HG03460 (cell line): ENCODE results near the gene TMPRSS13.
A peak's percentile ranks its signal among the peaks of the same experiment; 100 is the strongest.

ENCODE experiments used
- ATAC-seq: cut with Tn5 transposase; IDR thresholded peaks from one replicate; pipeline ENCODE4 v1.9.1; 2021; ENCODE audit not compliant: unreplicated experiment

The TMPRSS13 gene

DNA sequence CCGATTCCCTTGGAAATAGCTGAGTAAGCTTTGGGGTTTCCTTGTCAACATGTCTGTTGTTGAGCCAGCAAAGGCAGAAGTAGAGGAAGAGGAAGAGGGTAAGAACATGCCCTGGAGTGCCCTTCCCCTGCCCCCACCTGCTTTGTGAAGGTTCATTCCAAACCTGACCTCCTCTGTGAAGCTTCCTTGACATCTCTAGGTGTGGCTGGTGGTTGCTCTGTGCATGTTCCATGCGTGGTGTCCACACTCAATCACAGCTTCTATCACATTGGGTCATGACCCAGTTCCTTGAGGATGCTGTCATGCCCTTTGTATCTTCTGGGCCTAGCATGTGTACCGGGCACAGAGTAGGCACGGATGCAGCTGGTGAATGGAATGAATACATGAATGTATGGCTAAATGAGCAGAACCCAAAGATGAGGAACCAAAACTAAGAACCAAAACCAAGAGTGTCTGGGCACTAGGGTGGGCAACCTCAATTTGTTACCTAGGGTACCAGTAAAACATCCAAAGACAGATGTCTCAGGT, 29.0 kb downstream of the TMPRSS13 start:
- peak; percentile 51 for ATAC-seq

DNA sequence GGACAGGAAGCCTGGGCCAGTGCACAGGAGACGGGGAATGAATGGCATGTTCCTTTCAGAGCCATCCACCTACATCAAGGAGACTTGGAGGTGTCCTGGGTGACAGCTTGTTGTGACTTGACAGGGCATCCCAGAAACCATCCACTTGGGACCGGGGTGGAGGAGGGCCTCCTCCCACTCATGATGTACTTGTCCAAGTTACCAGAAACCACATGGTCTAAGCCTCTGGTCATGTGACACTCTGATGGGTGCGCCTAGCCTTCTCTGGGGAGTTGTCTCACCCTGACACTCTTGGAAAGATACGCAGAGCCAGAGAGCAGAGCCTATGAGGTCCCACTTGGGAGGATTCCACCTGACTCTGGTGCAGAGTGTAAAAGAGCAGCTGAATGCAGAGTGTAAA, 31.1 kb downstream of the TMPRSS13 start:
- no peak for ATAC-seq

DNA sequence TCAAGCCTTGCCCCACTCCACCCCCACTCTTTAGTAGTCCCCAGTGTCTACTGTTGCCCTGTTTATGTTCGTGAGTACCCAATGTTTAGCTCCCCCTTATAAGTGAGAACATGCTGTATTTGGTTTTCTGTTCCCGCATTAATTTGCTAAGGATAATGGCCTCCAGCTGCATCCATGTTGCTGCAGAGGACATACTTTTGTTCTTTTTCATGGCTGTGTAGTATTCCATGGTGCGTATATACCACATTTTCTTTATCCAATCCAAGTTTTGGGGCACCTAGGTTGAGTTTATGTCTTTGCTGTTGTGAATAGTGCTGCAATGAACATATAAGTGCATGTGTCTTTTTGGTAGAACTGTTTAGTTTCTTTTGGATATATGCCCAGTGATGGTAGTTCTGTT, 36.6 kb downstream of the TMPRSS13 start:
- ATAC-seq: no peak

DNA sequence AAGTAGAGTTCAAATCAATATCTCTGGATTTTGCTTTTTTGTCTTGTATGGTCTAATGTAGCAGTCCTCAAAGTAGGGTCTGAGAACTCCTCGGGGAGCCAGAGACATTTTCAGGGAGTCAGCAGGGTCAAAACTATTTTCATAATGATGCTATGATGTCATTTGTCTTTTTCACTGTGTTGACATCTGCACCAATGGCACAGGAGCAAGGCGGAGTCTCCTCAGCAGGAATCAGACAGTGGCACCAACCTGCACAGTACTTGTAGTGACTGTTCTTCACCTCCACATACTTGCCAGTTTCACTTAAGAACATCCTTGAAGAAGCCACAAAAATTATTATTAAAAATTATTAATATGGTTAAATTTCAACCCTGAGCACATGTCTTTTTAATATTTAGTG, 37.8 kb downstream of the TMPRSS13 start:
- no peak for ATAC-seq

DNA sequence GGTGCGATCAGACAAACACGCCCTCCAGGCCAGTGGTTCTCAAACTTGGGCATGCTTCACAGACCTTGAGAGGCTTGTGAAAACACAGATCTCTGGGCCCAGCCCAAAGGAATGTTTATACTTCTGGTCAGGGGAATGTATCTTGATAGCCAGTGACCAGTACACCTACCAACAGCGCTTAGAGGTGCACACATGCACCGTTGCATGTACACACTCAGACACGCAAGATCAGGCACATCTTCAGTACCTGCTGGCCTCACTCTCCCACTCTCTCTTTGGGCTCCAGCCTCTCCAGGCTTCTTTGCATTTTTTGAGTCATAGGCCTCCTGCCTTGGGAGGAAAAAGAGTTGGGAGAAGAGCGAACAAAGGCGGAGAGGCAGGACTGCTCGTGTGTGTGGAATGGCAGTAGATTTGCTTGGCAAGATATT, 41.0 kb downstream of the TMPRSS13 start:
- no peak for ATAC-seq

DNA sequence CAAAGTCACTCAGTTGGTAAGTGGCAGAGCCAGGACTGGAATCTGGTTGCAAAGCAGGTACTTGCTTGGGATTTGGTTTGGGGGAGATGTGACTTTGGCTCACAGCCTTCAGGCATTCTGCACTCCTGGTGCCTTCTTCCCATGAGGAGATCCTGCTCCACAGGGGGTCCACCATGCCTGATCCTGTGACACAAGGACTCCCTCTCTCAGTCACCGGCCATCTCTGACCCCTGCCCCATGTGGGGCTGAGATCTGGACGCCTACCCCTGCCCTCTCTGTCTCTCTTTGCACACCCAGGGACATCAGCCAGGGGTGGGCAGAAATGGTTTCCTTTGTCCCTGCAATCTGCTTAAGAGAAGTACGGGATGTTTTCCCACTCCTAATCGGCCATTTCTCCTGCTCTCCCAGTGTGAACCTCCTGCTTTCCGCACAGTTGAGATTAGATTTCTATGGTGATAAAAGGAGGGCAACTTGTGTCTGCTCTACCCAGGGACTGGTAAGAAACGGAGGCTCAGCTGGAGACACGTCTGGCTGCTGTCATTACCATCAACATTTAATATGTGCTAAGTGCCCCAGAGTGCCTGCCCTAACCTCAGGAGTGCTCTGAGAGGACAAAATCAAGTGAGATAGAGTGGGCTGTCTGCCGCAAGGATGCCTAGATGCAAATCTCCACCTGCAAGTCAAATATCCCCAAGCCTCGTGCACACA, 41.6 kb downstream of the TMPRSS13 start:
- no peak for ATAC-seq

DNA sequence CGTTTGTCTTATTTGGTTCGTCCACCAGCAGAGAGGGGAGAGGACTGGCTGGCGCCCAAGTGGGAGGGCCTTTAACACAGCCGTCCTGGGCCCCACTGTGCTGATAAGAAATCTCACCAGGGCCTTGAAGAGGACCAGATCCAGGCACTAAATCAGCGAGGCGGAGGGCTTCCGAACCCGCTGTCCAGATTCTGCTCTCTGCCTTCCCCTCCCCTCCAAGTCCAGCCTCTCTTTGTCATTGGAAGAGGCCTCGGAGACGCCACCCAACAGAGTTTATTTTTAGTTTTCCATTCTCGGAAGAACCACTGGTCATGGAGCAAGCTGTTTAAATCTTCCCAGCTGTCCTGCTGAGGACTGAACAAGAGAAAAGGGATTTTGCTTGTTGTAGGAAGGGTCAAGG, 43.4 kb downstream of the TMPRSS13 start:
- no peak for ATAC-seq

DNA sequence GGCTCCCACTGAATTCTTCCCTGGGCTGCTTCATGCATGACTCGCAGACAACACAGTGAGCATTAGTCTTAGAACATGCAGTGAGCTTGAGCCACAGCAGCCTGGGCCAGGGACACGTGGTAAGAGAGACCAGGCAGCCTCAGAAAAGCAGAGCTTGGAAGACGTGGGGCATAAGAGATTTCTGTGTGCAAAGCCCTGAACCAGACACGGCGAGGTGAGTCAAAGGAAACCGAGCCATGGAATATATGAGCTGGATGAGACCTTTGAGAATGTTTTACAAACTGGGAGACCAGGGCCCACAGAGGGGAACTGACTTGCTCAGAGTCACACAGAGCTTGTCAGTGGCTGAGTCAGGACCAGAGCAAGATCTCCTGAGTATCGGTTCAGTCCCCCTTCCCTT, 44.2 kb downstream of the TMPRSS13 start:
- no peak for ATAC-seq

DNA sequence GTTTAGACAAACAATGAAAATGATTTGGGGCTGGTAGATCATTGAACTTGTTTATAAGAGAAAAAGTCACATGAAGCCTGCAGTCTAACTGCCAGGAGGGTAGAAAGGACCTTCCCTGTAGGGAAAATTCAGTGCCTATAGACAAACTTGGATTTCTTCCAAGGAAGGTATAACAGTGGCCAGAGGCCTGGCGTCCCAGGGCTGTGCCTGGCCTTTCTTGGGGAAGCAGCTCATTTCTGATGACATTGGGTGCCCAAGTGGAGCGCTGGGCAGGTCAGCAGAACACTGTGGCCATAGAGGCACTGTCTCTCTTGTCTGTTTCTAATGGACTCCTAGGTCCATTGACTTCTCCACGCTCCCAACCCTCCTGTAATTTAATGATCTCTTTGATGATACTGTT, 46.1 kb downstream of the TMPRSS13 start:
- no peak for ATAC-seq

DNA sequence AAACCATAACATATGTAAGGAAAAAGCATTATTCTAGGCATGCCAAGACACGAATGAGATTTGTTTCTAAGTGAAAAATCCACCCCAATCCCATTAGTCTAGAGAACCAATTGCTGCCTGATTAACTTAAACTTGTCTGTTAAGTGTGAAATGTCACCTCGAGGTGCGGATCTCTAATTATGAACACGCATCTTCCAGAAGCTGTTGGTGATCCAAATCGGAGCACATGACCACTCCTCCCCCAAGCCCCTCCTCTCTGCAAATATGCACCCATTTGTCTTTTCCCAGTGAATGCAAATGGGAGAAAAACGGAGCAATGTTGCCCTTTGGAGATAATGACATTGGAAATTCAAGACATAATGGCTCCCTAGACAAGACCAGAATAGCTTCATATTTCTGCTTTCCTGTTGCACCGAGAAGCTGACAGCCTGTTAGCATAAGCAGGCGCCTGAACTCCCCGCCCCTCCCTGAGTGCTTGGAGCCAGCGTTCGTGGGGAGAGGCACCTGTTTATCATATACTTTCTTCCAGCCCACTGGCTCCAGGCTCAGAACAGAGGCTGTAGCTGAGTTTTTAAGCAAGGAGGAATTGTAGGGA, 46.8 kb downstream of the TMPRSS13 start:
- no peak for ATAC-seq

DNA sequence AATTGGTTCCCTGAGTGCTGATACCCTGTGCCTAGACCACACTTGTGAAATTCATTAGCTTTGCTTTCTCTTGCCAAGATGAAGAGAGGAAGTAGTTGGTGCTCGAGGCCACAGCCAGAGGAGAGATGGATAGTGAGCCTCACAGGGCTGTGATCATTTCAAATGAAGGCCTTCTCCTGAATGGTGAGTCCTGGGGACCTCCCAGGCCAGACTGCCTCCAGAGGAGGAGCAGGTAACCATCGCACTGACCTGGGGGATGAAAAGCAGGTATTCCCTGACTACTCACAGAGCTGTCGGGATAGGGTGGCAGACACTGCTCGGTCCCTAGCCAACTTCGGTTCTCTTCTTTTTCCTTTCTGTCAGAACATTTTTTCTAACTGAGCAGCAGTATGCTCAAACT, 48.0 kb downstream of the TMPRSS13 start:
- no peak for ATAC-seq

DNA sequence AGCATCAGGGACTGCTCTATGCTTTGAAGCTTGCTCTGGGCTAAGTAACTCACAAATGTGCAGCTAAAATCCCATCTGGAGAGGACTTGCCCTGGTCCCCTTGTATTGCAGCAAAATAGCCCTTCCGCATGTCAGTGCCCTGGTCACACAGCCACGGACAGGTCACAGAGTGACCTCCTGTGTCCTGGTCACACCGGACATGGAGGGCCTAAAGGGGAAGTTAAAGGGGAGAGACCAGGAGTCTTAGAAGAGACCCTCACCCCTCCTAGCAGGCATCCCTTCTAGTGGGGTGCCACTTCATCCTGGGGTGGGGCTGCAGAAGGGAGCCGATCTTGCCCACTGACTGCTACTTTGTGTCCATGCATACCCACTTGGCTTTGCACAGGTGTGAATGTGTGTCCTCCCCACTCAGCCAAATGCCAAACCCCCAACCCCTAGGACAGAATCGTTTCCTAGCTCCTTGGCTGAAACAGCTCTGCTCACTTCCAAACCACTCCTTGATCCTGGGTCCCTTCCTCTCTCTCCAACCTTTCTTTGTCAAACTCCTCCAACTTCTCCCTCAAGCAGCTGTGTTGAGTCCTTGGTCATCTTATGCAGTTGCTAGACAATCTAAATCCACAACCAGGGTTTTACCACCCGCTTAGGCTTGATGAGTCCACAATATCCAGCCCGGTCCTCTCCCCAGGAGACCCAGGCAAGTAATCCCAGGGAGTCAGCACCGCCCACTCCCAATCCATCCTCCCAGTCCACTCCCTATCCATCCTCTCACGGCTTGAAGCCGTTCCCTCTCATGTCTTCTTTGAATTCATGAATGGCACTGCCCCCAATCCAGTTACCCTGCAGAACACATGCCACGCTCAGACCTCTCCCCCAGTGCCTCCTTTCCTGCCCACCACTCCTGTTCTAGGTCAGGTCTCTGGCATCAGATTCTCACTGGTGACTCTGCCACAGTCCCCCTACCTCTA, 49.4 kb downstream of the TMPRSS13 start:
- ATAC-seq: no peak

DNA sequence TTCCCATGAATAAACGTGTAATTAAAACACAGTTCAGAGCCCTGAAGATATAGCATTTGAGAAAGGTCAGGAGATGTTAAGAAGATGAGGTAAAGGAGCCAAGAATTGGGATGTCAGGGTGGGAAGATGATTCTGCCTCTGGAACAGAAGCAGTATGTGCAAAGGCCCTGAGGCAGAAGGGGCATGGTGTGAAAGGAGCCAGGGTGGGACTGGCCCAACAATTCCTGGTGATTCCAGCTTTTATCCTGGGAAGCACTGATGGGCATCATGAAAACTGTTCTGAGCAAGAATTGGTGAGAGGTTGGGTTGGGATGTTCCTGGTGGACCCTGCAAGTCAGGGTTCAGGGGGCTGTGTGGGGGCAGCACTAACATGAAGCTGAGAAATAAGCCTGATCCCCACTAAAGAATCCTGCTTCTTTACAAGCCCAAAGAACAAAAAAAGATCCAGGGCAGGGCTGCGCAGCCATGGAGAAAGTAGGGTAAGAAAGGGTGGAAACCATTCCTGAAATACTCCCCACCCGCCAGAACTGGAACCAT, 50.2 kb downstream of the TMPRSS13 start:
- no peak for ATAC-seq

DNA sequence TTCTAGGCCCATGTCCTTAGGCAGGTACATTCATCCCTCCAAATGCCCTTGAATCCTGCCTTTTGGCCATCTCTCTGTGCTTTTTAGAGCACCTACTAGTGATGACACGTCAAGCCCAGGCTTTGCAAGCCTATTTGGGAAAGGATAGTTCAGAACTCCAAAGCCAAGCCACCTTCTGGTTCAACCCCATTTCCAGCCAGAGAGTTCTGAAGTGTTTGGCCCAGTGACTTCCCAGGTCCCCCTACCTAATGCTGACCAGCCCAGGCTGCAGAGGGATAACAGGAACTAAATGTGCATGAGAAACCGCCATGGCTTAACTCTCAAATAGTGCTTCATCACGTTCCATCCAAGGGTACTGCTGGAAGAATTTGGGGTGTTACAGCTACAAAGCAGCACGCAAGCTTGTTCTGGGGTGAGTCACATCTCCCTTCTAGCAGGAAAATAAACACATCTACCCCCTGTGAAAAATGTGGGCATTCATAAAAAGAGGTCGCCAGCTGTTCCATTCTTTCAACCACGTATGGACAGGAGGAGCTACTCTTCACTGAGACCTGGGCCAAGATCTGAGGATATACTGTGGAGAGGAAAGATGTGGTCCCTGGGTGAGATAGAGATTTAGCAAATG, 50.8 kb downstream of the TMPRSS13 start:
- no peak for ATAC-seq

DNA sequence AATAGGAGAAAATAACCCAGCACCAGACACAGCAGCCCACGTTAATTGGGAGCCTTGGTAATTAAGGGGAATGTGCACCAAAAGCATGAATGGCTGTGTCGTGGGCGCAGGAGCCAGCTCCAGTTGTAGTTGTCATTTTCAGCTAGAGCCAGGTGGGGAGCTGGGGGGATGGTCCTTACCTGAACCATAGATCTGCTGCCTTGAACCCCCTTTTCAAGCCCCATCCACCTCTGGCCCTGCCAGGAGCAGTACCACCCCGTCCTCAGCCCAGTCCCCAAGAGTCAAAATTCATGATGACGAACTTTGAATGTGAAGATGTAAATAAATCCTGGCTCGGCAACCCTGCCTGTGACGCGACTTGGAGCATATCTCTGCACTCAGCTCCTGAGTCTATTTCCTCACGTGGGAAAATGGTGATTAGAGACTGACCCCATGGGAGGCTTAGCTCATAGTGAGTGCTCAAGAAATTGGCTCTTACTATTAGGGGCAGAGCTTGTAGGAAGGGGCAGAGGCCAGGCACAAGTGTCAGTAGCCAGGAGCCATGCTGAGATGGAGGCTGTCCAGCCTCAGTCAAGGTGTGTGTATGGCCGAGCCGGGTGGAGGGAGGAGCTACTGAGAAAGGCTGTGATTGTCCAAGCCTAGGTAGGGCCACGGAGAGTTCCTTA, 52.0 kb downstream of the TMPRSS13 start:
- no peak for ATAC-seq

DNA sequence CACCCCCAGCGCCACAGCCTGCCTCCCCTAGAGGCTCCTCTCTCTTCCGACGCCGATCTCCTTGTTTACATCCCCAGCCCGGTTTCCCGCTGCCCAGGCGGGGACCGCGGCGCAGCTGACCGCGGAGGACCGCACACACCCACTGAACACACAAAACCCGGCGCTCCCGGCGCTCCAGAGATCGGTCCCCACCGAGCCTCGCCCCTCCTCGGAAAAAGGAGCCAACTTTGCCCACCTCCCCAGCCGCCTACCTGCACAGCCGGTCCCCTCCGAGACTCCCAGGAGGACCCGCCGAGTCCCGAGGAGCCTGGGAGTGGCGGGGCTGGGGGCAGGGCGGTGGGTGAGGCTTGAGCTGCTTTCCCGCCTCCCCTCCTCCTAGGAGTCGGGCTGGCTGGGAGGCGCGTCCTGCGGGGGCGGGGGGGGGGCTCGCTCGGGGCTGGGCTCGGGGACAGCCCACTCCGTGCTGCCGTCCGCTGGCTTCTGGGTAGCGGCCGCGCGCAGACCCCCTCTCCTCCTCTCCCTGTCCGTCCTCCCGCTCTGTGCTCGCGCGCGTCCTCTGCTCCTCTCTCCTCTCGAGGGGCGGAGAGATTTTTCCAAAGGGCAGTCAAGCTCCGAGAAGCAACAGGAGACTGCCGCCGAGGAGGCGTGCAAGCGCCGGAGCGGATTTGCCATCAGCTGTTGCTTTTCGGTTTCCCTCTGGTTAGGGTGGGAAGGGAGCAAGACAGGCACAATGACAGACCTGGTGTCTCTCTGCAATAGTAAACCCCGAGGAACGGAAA, 52.7 kb downstream of the TMPRSS13 start, which contains the start of gene FXYD6:
FXYD6 (minus strand) TSS at position 318 of the 779 bp plus-strand sequence. CDS start 33,882 bp downstream, outside the sequence.
- no peak for ATAC-seq

DNA sequence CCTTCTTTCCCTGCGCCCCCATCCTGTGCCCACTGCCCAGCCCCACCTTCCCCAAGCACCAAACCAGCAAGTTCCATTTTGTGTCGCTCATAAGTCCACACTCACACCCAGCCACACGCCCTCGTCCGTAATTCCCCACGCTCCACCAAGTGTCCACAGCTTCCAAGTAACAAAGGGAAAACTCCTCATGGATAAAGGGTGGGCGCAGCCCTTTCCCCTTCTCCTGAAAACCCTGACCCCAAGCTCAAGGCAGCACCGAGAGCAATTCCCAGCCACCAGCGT, 53.2 kb downstream of the TMPRSS13 start:
- no peak for ATAC-seq

DNA sequence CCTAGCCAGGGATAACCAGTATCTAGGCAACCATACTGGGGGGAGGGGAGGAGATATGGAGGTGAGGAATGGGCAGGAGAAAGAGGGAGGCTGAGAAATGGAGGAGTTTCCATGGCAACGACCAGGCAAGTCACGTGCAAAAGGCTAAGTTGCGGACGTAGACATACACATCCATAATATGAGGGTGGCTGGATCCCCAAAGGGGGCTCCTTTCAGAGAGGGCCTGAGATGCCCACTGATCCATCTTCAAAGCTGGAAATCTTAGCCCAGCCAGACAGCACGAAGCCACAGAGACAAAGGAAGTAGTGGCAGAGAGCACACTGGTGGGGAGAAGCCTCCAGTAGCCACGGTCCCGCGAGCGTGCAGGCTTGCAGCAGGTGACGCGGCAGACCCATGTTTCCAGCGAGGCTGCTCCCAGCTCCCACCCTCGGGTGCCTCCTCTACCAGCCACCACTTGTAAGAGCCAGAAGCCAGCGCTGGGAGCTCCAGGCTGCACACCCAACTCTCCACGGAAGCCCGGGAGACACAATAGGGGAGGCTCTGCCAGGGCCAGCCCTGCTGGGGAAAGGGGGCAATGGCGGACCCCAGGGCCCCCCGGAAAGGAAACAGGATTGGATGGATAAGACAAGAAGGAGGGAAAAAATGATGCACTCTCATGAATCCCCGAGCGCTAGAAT, 53.7 kb downstream of the TMPRSS13 start:
- ATAC-seq: no peak

DNA sequence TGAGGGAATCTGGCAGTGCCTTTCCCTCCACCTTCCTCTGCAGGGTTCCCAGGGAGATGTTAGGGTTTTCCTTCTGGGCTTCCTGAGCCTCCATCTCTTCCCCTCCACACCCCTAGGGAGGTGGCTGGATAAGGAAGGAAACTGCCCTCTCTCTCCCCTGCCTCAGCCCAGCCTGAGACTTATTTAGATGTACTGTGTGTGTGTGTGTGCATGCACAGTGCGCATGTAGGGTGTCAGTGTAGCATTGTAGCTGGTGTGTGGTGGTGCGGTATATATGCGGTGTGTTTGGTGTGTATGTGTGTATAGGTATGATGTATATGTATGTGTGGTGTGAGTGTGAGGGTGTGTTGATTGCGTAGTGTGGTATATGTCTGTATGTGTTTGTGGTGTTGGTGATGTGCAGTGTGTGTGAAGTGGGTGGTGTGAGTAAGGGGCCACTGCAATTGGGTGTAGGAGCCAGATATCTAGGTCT, 54.3 kb downstream of the TMPRSS13 start:
- ATAC-seq: no peak
